Loucy (cell line): ENCODE data around the gene TRPM1.

Experiments
- H2AFZ ChIP-seq: fragments of 200-600 bp; sonication (generic); 2 replicates; pipeline ENCODE4 v1.6.0; 2016; ENCODE audit warnings: antibody characterized with exemption, mild to moderate bottlenecking, low read length, moderate library complexity
- H3F3A ChIP-seq: fragments of 200-600 bp; 2 replicates; pipeline ENCODE4 v1.6.0; 2016; ENCODE audit warnings: antibody characterized with exemption, low read depth, mild to moderate bottlenecking
- H3K27me3 ChIP-seq: fragments of 200-600 bp; sonication (generic); 2 replicates; pipeline ENCODE4 v1.6.1; 2014; ENCODE audit warnings: low read length, mild to moderate bottlenecking; ENCODE audit not compliant: insufficient read depth, poor library complexity, severe bottlenecking
- H3K36me3 ChIP-seq: fragments of 200-600 bp; sonication (generic); 2 replicates; pipeline ENCODE4 v1.6.1; 2016; ENCODE audit warnings: low read length; ENCODE audit not compliant: insufficient read depth
- H3K4me1 ChIP-seq: fragments of 200-600 bp; sonication (generic); 2 replicates; pipeline ENCODE4 v1.5.1; 2014; ENCODE audit warnings: low read length, mild to moderate bottlenecking; ENCODE audit not compliant: insufficient read depth, poor library complexity, severe bottlenecking
- H3K4me2 ChIP-seq: fragments of 200-600 bp; sonication (generic); 2 replicates; pipeline ENCODE4 v1.6.0; 2014; ENCODE audit warnings: antibody characterized with exemption, low read length, low read depth, mild to moderate bottlenecking; ENCODE audit not compliant: poor library complexity, severe bottlenecking
- H3K4me3 ChIP-seq: fragments of 200-600 bp; sonication (generic); 2 replicates; pipeline ENCODE4 v1.5.1; 2014; ENCODE audit warnings: low read length, mild to moderate bottlenecking, mixed read lengths; ENCODE audit not compliant: poor library complexity, severe bottlenecking
- H3K79me2 ChIP-seq: fragments of 200-600 bp; sonication (generic); 2 replicates; pipeline ENCODE4 v1.6.1; 2014; ENCODE audit warnings: low read length; ENCODE audit not compliant: insufficient read depth
- H3K9ac ChIP-seq: fragments of 200-600 bp; sonication (generic); 2 replicates; pipeline ENCODE4 v1.6.0; 2014; ENCODE audit warnings: mild to moderate bottlenecking, low read depth, low read length, moderate library complexity; ENCODE audit not compliant: poor library complexity, severe bottlenecking
- H3K9me2 ChIP-seq: fragments of 200-600 bp; sonication (generic); replicated peaks from 2 replicates; pipeline ENCODE4 v1.6.1; 2016; ENCODE audit warnings: low read depth, low read length, mixed read lengths
- H3K9me3 ChIP-seq: fragments of 200-600 bp; sonication (generic); 2 replicates; pipeline ENCODE4 v1.6.1; 2014; ENCODE audit warnings: mild to moderate bottlenecking, antibody characterized with exemption, low read length, low read depth; ENCODE audit not compliant: insufficient read depth
- H4K20me1 ChIP-seq: fragments of 200-600 bp; sonication (generic); 2 replicates; pipeline ENCODE4 v1.6.0; 2014; ENCODE audit warnings: antibody characterized with exemption, low read length, mild to moderate bottlenecking; ENCODE audit not compliant: insufficient read depth, poor library complexity, severe bottlenecking
- CTCF ChIP-seq: fragments of 200-600 bp; sonication (generic); conservative IDR thresholded peaks from 2 replicates; pipeline ENCODE4 v1.5.1; 2014; ENCODE audit warnings: mild to moderate bottlenecking, antibody characterized with exemption, low read length
- EZH2phosphoT487 ChIP-seq: fragments of 200-600 bp; IDR thresholded peaks from 2 replicates; pipeline ENCODE4 v1.6.1; 2018; ENCODE audit warnings: antibody characterized with exemption, mild to moderate bottlenecking, moderate library complexity, borderline replicate concordance

Gene TRPM1

GRCh38 chr15:31133890-31134289 lies 32.4 kb upstream of the TRPM1 start:
- Histone ChIP-seq H3F3A (no peaks in the 10 kb centered on the region), H4K20me1 (no peaks in the 10 kb centered on the region), H2AFZ (no peak overlapping the region), H3K9me2 (no peaks in the 10 kb centered on the region), H3K4me2 (no peak overlapping the region), H3K27me3 (no peaks in the 10 kb centered on the region), H3K9me3 (no peaks in the 10 kb centered on the region), H3K79me2 (no peaks in the 10 kb centered on the region), H3K4me1 (peaks cover 3% of the 10 kb centered on the region), H3K4me3 (no peak overlapping the region), H3K36me3 (no peaks in the 10 kb centered on the region), H3K9ac (no peak overlapping the region)
- TF ChIP-seq CTCF (no peak), EZH2phosphoT487 (no peak)

GRCh38 chr15:31131853-31132375 lies 30.4 kb upstream of the TRPM1 start:
- Histone ChIP-seq H3K9me3 (no peaks in the 10 kb centered on the region), H3K79me2 (no peaks in the 10 kb centered on the region), H3K36me3 (no peaks in the 10 kb centered on the region), H2AFZ (no peak overlapping the region), H3F3A (no peaks in the 10 kb centered on the region), H3K4me2 (no peak overlapping the region), H3K9me2 (no peaks in the 10 kb centered on the region), H3K9ac (no peak overlapping the region), H3K4me1 (peaks cover 5% of the 10 kb centered on the region), H4K20me1 (no peaks in the 10 kb centered on the region), H3K4me3 (no peak overlapping the region), H3K27me3 (no peaks in the 10 kb centered on the region)
- no peak for TF ChIP-seq CTCF
- no peak for TF ChIP-seq EZH2phosphoT487

GRCh38 chr15:31130576-31131237 lies 29.2 kb upstream of the TRPM1 start:
- Histone ChIP-seq H2AFZ (no peak overlapping the region), H3K36me3 (no peaks in the 10 kb centered on the region), H3K27me3 (no peaks in the 10 kb centered on the region), H3F3A (no peaks in the 10 kb centered on the region), H3K9me3 (no peaks in the 10 kb centered on the region), H3K9me2 (no peaks in the 10 kb centered on the region), H4K20me1 (no peaks in the 10 kb centered on the region), H3K4me1 (peaks cover 5% of the 10 kb centered on the region), H3K4me3 (no peak overlapping the region), H3K79me2 (no peaks in the 10 kb centered on the region), H3K9ac (no peak overlapping the region), H3K4me2 (no peak overlapping the region)
- no peak for TF ChIP-seq CTCF
- TF ChIP-seq EZH2phosphoT487 = no peak
